OCI-M2 (cell line): ENCODE data around the gene BRPF1.

Source experiments
- DNase-seq: peaks from one replicate; lab custom pipeline; 2025; ENCODE audit not compliant: unreplicated experiment; lab: John Stamatoyannopoulos, UW

The BRPF1 gene

DNA sequence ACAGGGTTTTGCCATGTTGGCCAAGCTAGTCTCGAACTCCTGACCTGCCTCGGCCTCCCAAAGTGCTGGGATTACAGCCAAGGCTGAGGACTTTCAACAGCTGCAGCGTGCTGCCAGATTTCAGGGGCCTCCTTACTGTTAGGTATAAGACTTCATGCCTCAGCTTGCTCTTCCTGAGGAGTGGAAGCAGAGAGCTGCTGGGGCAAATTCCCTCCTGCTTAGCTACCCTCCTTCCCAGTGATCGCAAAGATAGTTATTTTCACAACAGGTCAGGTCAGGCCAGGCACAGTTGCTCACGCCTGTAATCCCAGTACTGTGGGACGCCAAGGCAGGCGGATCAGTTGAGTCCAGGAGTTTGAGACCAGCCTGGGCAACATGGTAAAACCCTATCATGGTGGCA lies 30.5 kb upstream of the BRPF1 start:
- DNase-seq = no peak

DNA sequence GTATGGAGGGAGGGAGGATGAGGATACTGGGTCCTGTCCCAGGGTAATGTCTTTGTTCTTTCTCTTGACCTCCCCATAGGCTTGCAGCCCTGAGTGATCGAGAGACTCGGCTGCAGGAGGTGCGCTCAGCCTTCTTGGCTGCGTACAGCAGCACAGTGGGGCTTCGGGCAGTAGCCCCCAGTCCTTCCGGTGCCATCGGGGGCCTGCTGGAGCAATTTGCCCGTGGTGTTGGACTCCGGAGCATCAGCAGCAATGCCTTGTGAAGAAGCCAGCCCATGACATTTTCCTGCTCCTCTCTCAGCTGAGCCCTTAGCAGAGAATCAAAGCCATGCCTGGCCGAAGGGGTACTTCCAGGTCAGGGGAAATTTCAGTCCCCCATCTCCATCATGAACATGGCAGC lies 29.8 kb upstream of the BRPF1 start:
- no peak for DNase-seq

DNA sequence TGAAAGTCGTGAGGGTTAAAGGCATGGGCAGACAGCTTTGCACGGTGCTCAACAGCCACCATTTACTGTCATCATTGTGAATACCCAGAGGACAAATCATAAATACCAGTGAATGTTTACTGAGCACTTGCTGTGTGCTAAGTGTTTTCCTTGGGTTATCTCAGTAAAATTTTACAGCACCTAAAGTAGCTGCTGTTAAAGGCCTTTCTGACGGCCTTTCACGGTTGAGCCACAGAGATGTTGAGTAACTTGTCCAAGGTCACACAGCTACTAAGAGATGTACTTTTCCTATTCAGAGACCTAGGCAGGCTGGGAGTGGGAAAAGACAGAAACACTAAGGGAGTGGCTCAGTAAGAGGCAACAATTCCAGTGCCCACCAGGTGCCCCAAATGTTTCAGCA lies 28.3 kb upstream of the BRPF1 start:
- DNase-seq = no peak

DNA sequence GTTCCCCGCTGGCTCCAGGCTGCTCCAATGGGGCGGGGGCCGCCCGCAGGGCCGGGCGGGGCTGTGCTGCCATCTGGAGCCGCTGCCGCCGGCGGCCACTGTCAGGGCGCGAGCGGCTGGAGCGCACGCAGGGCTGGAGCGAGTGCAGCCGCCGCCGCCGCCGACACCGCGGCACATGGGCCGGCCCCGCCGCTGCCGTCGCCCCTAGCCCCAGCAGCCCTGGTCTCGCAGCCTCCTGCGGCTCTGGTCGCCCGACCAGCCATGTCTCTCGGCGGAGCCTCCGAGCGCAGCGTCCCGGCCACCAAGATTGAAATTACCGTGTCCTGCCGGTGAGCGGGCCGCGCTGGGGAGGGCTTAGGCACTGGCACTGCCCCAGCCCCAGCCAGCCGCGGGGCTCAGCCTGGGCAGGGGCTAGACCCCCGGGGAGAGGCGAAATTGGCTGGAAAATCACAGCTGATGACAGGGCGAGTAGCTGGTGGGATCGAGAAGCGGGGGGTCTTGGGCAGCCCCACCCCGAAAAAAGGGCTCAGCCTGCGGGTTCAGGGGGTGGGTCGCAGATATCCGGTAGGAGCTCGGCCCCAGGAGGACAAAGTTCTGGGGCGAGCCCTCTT lies 27.7 kb upstream of the BRPF1 start, which contains the start of gene CPNE9:
Gene CPNE9 (plus strand): TSS at position 98 of the 611 bp plus-strand sequence. CDS start 164 bp downstream, at position 262.
- DNase-seq = no peak

GRCh38 chr3:9704347-9705322 lies 26.9 kb upstream of the BRPF1 start:
- DNase-seq = no peak

DNA sequence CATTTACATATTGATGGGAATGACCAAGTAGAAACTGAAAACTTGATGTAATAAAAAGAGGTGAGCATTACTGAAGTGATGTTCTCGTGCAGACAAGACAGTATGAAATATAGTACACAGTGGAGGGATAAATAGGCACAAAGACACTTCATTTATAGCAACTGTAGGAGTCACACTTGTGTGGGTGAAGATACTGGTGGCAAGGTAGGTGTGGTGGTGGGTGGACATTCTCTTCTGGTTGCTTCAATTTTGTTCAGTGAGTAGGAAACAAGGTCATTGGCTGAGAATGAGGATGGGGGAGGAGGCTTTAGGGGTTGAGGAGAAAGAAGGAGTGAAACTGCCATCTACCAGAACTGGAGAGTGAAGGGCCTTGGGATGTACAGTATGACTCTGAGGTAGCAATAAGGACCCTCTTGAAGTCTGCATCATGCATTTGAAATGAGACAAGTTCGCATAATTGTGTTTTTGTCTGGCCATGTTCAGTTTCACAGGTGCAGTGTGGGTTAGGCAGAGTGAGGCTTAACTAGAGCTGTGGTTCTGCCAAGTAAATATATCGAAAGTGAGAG lies 21.3 kb upstream of the BRPF1 start:
- no peak for DNase-seq

GRCh38 chr3:9712415-9712814 lies 19.1 kb upstream of the BRPF1 start:
- DNase-seq = no peak

- no peak for DNase-seq
Measured at GRCh38 chr3:9713142-9713541, 18.4 kb upstream of the BRPF1 start.

DNA sequence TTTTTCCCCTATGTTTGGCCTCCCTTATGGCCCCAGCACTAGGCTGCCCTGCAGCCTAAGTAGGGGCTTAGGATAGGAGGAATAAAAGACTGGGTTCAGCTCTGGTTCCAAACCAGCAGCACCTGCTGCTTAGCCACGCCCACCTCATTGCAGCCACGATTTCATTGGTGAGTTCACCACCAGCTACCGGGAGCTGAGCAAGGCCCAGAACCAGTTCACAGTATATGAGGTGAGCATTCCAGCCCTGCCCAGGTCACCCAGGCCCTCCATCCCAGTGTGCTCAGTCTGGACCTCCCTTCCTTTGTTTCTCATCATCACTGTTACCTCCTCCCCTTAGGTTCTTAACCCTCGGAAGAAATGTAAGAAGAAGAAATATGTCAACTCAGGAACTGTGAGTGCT lies 16.4 kb upstream of the BRPF1 start:
- DNase-seq = no peak

- DNase-seq = peak; percentile 7
Measured at GRCh38 chr3:9715764-9716437, 15.6 kb upstream of the BRPF1 start.

DNA sequence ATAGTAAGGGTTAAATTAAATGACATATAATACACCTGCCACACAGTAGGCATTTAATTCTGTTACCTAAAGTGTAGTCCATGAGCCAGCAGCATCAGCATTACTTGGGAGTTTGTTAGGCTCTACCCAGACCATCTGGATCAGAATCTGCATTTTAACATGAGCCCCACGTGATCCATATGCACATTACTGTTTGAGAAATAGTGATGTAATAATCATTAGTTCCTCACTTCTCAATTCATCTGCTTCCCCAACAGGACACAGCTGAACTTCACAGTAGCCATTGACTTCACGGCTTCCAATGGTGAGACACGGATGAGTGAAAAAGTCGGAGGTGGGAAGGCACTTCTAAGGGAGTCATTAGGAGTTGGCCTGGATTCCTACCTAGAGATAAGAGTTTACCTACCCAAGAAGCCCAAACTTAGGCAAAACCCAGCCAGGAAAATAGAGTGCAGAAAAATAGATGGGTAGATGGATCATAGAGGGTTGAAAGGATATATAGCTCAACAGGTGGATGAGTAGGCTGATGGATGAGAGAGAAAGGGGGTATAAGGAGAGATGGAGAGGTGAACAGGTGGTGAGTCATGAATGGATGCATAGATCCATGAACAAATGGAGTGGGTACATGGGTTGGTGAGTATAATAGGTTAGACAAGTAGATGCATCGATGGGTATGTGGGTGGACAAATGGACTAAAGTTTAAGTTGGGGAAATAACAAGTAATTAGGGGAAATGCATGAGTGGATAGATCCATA lies 14.6 kb upstream of the BRPF1 start:
- DNase-seq = no peak

GRCh38 chr3:9717563-9717962 lies 14.0 kb upstream of the BRPF1 start:
- no peak for DNase-seq

DNA sequence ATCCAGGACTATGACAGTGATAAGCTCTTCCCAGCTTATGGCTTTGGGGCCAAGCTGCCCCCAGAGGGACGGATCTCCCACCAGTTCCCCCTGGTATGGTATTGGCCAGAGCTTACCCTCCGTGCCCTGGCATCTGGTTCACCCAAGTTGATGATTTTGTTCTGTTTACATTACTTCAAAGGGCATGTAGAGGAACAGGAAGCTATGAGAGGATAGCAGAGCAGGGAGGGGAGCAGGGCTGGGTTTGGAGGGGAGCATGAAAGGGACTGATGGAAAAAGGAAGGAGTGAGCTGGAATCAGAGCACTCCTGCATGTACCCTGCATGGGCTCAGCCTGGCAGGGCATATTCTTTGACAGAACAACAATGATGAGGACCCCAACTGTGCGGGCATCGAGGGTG lies 13.4 kb upstream of the BRPF1 start:
- DNase-seq = no peak

- no peak for DNase-seq
Measured at GRCh38 chr3:9721015-9721699, 10.4 kb upstream of the BRPF1 start.

DNA sequence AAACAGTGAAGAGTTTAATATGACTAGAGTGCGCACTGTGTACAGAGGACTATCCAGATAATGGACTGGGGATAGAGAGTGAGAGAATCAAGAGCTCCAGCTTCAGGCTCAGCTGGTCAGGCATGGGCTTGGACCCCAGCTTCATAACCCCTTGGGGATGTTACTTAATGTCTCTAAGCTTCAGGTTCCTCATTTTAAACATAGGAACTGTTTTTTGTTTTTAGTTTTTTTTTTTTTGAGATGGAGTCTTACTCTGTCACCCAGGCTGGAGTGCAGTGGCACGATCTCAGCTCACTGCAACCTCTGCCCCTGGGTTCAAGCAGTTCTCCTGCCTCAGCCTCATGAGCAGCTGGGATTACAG lies 9.9 kb upstream of the BRPF1 start:
- no peak for DNase-seq

- no peak for DNase-seq
Measured at GRCh38 chr3:9725775-9726515, 5.6 kb upstream of the BRPF1 start.

DNA sequence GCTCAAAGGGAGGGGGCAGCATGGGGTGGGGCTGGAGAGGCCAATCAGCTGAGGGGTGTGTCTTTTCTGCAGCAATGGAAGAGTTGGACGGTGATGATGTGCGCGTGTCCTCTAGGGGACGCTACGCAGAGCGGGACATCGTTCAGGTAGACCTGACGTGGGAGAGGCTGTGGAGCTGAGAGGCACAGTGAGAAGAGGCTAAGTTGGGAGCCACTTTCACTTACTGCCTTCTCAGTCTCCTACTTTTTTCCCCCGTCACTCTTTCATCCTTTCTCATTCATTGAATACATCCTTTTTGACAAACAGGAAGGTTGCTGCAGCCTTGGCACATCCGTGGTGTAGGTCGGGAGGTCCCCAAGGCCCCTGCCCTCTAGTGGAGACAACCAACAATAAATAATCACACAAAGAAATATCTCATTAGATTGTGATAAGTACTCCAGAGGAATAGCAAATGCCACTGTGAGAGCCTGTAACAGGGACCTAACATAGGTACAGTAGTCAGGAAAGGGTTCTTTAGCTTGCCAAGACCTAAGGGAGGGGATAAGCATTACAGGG lies 4.4 kb upstream of the BRPF1 start:
- DNase-seq = no peak

DNA sequence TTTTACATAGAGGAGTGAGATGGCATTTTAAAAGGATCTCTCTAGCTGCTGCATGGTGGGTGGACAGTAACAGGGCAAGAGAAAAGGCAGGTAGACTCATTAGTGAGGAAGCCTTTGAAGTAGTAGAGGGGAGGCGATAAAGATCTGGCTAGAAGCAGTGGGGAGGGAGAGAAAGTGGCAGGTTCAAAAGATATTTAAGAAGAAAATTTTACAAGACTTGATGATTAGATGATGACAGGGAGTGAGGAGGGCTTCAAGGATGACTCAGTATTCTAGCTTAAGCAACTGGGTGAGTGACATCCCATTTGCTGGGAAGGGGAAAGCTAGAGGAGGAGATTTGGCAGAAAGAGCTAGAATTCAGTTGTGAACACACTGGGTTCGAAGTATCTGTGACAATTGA lies 3.8 kb upstream of the BRPF1 start:
- no peak for DNase-seq

DNA sequence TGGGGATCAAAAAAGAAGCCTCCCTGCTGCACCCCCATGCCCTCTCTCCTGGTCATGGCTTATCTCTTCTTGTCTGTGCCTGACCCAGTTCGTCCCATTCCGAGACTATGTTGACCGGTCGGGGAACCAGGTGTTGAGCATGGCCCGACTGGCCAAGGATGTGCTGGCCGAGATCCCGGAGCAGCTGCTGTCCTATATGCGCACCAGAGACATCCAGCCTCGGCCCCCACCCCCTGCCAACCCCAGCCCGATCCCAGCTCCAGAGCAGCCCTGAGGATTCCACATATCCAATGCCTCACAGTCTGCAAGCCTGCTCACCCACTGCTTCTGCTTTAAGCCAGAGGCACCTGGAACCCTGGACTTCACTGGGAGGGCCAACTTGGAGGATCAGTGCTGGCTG lies 2.1 kb upstream of the BRPF1 start:
- no peak for DNase-seq
